GM12891 (cell line): Measurements from ENCODE around the gene CAP2.

Experiments used
- DNase-seq: peaks from one replicate; pipeline ENCODE4 v3.0.0; 2011; ENCODE audit warnings: low spot score; ENCODE audit not compliant: insufficient read length
- FAIRE-seq: peaks from 2 replicates; lab custom pipeline; 2011; peaks lifted over from hg19 to GRCh38; lab: Jason Lieb, UNC
- PAX5 ChIP-seq: IDR thresholded peaks from 2 replicates; pipeline ENCODE4 v1.6.1; 2011; ENCODE audit warnings: low read length, moderate library complexity, mild to moderate bottlenecking; ENCODE audit not compliant: insufficient read depth, severe bottlenecking
- POLR2A ChIP-seq: IDR thresholded peaks from 2 replicates; pipeline ENCODE4 v1.6.1; 2011; ENCODE audit warnings: low read depth, low read length, control low read depth
- POLR2AphosphoS5 ChIP-seq: IDR thresholded peaks from 2 replicates; pipeline ENCODE4 v1.6.1; 2011; ENCODE audit warnings: low read depth, low read length, control low read depth
- POU2F2 ChIP-seq: IDR thresholded peaks from 2 replicates; pipeline ENCODE4 v1.6.1; 2011; ENCODE audit warnings: low read depth, mild to moderate bottlenecking, control low read depth, low read length, moderate library complexity
- SPI1 ChIP-seq: IDR thresholded peaks from 2 replicates; pipeline ENCODE4 v1.6.1; 2011; ENCODE audit warnings: low read depth, low read length, control low read depth
- TAF1 ChIP-seq: IDR thresholded peaks from 2 replicates; pipeline ENCODE4 v1.6.1; 2011; ENCODE audit warnings: low read depth, low read length, control low read depth

Gene CAP2

GRCh38 chr6:17600527-17601385, 207.4 kb downstream of the CAP2 start:
- TF ChIP-seq TAF1 (no peak), POLR2A (no peak), POU2F2 (no peak), SPI1 (no peak), PAX5 (no peak), POLR2AphosphoS5 (no peak)
- DNase-seq, result peak; percentile 31
- peak; percentile 35 for FAIRE-seq

- no peak for DNase-seq
- no peak for FAIRE-seq
- TF ChIP-seq PAX5 (no peak), POLR2A (no peak), SPI1 (no peak), POLR2AphosphoS5 (no peak), TAF1 (no peak), POU2F2 (no peak)
Observed at GRCh38 chr6:17601386-17601703, 207.9 kb downstream of the CAP2 start.

- TF ChIP-seq POLR2AphosphoS5, result no peak
- no peak for TF ChIP-seq SPI1
- TF ChIP-seq PAX5, result no peak
- TF ChIP-seq TAF1, result no peak
- TF ChIP-seq POU2F2, result no peak
- no peak for TF ChIP-seq POLR2A
- FAIRE-seq (no peak), DNase-seq (no peak)
Observed at GRCh38 chr6:17602888-17603287, 209.5 kb downstream of the CAP2 start.

GRCh38 chr6:17606606-17607005, 213.2 kb downstream of the CAP2 start:
- DNase-seq, result no peak
- TF ChIP-seq POLR2A (no peak), POU2F2 (no peak), PAX5 (no peak), POLR2AphosphoS5 (no peak), SPI1 (no peak), TAF1 (no peak)
- FAIRE-seq, result no peak
